GM12801 (cell line): ENCODE measurements around the gene RAPGEF3.

ENCODE experiments used
- TF ChIP-seq, protein P1 (sequence below): IDR thresholded peaks from one replicate; pipeline ENCODE4 v1.5.1; 2011; ENCODE audit warnings: control low read depth; ENCODE audit not compliant: insufficient read length; ENCODE audit errors: extremely low read depth

RAPGEF3 gene

DNA sequence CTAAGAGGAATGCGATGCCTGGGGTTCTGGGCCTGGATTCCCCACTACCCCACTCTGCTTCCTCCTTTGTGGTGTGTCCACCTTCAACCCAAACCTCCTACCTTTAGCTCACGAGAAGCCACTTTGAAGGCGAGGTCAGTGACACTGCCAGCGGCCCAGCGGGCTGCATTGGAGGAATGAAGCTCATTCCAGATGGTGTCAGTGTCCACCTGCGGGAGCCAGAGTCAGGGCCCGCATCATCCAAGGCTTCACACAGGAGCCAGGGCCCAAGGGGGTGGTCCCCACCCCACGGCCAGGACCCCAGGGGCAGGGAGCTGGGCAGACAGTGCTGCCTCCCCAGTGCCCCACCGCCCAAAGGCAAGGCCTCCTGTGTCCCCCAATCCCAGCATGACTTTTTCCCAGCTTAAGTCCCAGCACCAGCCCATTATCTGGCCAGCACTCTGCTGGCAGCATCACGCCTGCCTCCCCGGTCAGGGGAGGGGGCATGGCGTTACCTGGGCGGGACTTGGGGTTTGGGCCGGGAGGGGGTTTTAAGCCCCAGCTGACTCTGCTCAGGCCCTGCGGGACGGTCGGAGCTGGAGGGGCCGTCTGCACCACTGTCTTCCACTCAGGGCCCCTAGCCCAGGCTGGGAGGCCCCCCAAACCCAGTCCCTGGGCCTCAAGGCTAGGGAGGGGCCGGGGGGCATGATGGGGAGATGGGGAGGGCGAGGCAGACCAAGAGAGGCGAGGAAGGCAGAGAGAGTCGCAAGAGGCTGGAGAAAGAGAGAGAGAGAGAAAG lies 31.2 kb upstream of the RAPGEF3 start:
- TF ChIP-seq, protein P1, sequence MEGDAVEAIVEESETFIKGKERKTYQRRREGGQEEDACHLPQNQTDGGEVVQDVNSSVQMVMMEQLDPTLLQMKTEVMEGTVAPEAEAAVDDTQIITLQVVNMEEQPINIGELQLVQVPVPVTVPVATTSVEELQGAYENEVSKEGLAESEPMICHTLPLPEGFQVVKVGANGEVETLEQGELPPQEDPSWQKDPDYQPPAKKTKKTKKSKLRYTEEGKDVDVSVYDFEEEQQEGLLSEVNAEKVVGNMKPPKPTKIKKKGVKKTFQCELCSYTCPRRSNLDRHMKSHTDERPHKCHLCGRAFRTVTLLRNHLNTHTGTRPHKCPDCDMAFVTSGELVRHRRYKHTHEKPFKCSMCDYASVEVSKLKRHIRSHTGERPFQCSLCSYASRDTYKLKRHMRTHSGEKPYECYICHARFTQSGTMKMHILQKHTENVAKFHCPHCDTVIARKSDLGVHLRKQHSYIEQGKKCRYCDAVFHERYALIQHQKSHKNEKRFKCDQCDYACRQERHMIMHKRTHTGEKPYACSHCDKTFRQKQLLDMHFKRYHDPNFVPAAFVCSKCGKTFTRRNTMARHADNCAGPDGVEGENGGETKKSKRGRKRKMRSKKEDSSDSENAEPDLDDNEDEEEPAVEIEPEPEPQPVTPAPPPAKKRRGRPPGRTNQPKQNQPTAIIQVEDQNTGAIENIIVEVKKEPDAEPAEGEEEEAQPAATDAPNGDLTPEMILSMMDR, result no peak

DNA sequence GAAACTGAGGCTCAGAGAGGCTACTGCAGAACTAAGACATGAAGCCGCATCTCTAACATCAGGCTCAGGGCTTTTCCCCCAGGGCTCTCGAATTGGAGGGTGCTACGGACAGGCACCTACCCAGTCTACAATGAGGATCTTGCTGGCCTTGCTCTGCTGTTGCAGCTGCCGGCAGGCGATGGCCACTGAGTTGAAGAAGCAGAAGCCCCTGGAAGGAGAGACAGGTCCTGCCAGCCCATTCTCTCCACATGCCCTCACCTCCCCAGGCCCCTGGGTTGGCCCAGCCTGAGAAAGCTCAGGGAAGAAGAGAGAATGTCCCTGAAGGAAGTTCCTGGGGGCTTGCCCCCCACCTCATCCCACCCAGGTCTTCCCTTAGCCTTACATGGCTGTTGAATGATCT lies 30.5 kb upstream of the RAPGEF3 start:
- TF ChIP-seq, protein P1, result no peak

DNA sequence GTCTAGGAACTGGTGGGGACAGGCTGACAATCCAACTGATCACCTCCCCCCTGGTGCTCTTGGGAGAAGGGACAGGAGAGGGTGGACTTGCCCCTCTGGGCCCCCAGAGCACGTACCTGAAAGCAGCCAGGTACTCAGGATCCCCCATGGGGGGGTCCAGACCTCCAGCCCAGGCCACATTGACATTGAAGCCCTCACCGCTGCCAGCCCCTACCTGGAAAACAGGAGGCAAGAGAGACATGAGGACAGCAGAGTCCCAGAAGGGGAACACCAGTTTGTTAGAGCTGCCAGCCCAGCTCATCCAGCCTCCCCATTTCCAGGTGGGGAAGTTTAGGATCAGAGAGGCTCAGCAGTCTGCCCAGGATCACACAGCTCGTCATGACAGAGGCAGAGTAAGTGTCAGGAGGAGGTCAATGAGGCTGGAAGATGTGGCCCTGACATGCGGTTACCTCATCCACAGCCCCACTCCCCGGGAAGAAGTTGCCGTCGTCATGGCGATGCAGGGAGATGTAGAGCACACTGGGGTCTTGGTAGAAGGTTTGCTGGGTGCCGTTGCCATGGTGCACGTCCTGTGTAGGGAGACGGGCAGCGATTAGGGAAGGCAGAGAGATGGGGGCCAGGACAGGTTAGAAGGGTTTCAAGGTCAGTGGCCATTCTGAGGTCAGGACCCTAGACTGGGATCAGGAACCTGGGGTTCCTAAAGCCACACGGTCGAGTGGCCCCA lies 29.1 kb upstream of the RAPGEF3 start:
- TF ChIP-seq, protein P1, result no peak

DNA sequence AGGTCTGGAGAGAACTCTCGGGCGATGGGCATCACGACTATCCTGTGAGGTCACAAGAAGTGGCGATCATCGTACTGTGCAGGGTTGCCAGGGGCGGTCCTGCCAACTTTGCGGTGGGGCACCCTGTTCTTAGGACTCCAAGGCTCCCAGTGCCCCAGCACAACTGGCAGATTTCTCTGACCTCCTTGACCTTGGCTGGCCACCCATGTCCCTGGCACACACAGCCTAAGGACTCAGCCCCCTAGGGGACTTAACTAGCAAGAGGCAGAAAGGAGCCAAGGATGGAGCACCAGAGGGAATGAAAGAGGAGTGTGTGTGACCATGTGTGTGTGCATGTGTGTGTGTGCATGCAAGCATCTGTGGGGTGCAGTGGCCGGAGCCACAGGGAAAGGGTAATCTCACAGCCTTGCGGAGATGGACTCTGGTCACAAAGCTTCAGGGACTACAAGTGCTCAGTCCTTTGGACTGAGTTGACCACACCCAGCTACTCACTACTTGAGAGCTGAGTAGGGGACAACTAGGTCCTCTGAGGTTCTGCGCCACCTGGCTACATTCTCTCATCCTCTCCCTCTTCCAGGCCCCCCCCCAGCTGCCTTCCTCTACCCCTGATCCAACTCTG lies 28.1 kb upstream of the RAPGEF3 start:
- TF ChIP-seq, protein P1, result no peak

DNA sequence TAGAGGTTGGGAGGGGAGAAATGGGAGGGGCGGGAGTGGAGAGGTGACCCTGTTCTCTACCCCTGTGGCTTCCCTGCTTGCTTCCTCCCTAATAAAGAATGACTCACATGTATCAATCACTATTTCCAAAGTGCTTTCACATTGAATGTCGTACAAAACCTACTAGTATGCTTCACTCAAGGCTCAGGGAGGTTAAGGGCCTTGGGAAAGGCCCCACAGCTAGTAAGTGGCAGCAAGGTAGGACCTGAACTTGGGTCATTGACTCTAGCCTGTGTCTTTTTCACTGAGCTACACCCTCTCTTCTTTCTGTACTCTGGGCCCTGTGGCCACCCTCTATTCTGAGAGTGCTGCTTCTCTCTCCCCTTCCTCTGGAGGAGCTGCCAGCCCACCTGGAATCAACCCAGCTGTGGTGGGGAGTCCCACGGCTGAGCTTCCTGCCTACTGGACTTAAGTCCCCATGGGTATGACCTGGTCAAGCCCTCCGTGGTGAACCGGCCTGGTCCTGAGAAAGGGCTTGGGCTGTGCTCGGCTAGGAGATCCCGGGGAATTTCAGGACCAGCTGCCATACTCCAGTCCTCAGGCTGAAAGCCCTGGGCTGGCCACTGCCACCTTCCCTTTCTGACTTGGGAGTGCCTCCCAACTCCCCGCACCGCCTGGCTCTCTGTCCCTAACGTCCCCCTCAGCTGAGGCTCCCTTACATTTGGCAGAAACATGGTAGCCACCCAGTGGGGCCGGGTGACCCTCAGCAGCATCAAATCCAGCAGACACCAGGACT lies 27.4 kb upstream of the RAPGEF3 start:
- TF ChIP-seq, protein P1, result no peak

DNA sequence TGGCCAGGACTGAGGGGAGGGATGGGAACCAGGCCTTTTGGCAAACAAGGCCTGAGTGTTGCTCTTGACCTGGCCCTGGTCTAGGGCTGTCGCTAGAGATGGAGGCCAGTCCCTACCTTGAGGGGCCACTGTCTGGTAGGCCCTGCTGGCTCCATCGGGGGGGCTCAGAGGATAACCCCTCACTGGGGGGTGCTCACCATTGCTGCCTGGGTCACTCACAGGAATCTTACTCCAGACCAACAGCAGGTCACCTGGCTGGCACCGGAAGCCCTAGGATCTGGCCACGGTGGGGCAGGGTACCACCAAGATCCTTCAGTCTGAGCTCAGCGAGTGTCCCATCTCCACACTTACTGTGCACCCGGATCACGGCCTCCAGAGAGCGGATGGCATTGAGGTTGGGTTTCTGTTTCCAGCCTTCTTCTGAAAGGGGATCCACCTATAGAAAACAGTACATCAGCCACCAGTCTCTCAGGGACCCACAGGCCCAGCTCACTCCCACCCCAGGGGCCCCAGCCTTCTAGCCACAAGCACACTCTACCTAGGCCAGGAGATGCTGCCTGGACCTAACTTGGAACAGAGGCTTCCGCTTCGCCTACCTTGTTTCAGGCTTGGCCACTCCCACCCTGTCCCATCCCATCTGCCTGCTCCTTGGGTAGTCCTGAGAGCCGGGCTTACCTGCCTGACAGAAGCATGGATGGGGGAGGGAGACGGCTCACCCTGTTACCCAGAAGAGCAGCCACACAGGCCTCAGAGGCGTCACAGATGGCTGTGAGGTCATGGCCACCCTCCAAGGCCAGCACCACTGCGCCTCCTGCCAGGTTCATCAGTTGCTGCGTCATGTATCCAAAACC lies 26.6 kb upstream of the RAPGEF3 start:
- TF ChIP-seq, protein P1, result no peak
